Heart right ventricle (tissue), 16 donors: ENCODE data around the gene IRGQ. TPM values are rescaled to one million over a fixed set of nuclear protein-coding genes. Genes with fewer than 3 reads are reported as not detected.
A peak's percentile ranks its signal among the peaks of the same experiment; 100 is the strongest.

Experiments used
- ATAC-seq, 8 donors: fragments of 200-7000 bp; cut with Tn5 transposase; one replicate each; pipeline ENCODE4 v1.9.1; 2020; ENCODE audit warnings: mild to moderate bottlenecking in 8 of 8, moderate library complexity in 8 of 8, moderate number of reproducible peaks in 1 of 8
- DNase-seq, 2 donors: peaks; one replicate each; pipeline ENCODE4 v3.0.0-alpha.2; 2020
- H3K27ac ChIP-seq, 10 donors: fragments of 200-600 bp; sonication (generic) in 2 of 10; one replicate each; pipeline versions ENCODE4 v1.5.0 to v1.8.0; 2020 to 2022; ENCODE audit warnings: mild to moderate bottlenecking in 3 of 10
- H3K27me3 ChIP-seq, 7 donors: fragments of 200-600 bp; one replicate each; pipeline ENCODE4 v1.8.0; 2021 to 2022; ENCODE audit warnings: mild to moderate bottlenecking in 2 of 7
- H3K36me3 ChIP-seq, 9 donors: fragments of 200-600 bp; sonication (generic) in 1 of 9; one replicate each; pipeline versions ENCODE4 v1.5.0 to v1.8.0; 2020 to 2022; ENCODE audit warnings: mild to moderate bottlenecking in 2 of 9
- H3K4me1 ChIP-seq, 9 donors: fragments of 200-600 bp; sonication (generic) in 1 of 9; one replicate each; pipeline versions ENCODE4 v1.5.0 to v1.8.0; 2020 to 2022; ENCODE audit warnings: mild to moderate bottlenecking in 4 of 9
- H3K4me3 ChIP-seq, 10 donors: fragments of 200-600 bp; sonication (generic) in 2 of 10; one replicate each; pipeline versions ENCODE4 v1.5.0 to v1.8.0; 2020 to 2022; ENCODE audit warnings: mild to moderate bottlenecking in 7 of 10, moderate library complexity in 2 of 10
- H3K9me3 ChIP-seq, 11 donors: fragments of 200-600 bp in 10 of 11; sonication (generic) in 2 of 11; one replicate each; pipeline versions ENCODE4 v1.5.0 to v1.8.0; 2013 to 2022; ENCODE audit warnings: mild to moderate bottlenecking in 2 of 11, control low read depth in 1 of 11, moderate library complexity in 1 of 11
- CTCF ChIP-seq, 9 donors: fragments of 200-600 bp; sonication (generic) in 2 of 9; IDR thresholded peaks; one replicate each; pipeline versions ENCODE4 v1.5.0 to v1.8.0; 2021 to 2022; ENCODE audit warnings: antibody characterized with exemption in 9 of 9, mild to moderate bottlenecking in 5 of 9, moderate library complexity in 1 of 9
- WGBS, 2 donors: extraction: QIAGEN DNeasy Blood & Tissue Kit; methylation state at CpG; one replicate each; pipeline ENCODE4 v1.1.7; 2013; ENCODE audit warnings: inconsistent platforms in 1 of 2; 5-methylcytosine and 5-hydroxymethylcytosine counted together
- intact Hi-C, 10 donors: fragments of 100-400 bp; cut with DNase I; formaldehyde crosslinking; loops; one replicate each; pipeline versions ENCODE4 v1.11.1 to v1.14.2; 2022
- polyA plus RNA-seq, 2 donors: library from polyadenylated mRNA; stranded (reverse); fragments of 200-250 nt; gene quantifications; one replicate each; pipeline ENCODE4 v1.2.3, GENCODE V29; 2013
- total RNA-seq, 10 donors: library from RNA; stranded (reverse); fragmentation: NEBNext Ultra II Directional in 3 of 10; extraction: Animal tissue kit (Norgen Biotek cat#: 25700) in 3 of 10; gene quantifications; one replicate each; pipeline versions ENCODE4 v1.2.1 to v1.2.4, GENCODE V29; 2021 to 2023
- donor health status: Arrhythmogenic right ventricular cardiomyopathy.
- donor health status: ischemic (EF 13 %, LVEDD 7.1; RV severe dilation, severe dysfunction).
- donor health status: healthy with polysubstance abuse.
- donor health status: DM: no; HTN: yes; CAD: no.
- donor health status: DM: no; HTN: no; CAD: no.
- donor health status: ischemic (EF 25% LVEDD 6.9; RV normal size, moderate dysfunction).
- donor health status: ischemic (EF 25% LVEDD 5.7; RV mildly dilated, moderate dysfunction).
- donor health status: healthy.
- donor health status: DM: yes; HTN: yes; CAD: no.
- donor health status: Ischemic cardiomyopathy.
- donor health status: ischemic (EF 35%, LVEDD 5.7; RV mildly dilated, moderate dysfunction).
- donor health status: nonischemic (EF 11% LVEDD 7.7; RV severe dilation, severe dysfunction).
- donor health status: DM: yes; HTN: yes; CAD: no.
- donor health status: PGD.
- donor health status: ischemic (EF 29% LVEDD 5.4; RV normal size, mild dysfunction).
- donor health status: nonischemic (EF 23%, LVEDD 6.1; RV moderate dilation, normal function).

Gene IRGQ
- total and polyA plus RNA-seq, 12 donors: 5.6 to 34.2 (median 26.4) TPM

- no peak for TF ChIP-seq CTCF (IDR thresholded peaks at IDR 0.05)
- 44 to 49% methylated on average over 23 of the region's 23 CpGs for WGBS, 2 donors
- Histone ChIP-seq H3K4me3 (peak overlapping the region; percentile 59 to 90 (median 80)), H3K9me3 (no peaks in the 10 kb centered on the region), H3K27ac (peak overlapping the region in 9 of 10 donors; percentile 90 to 97 (median 94)), H3K27me3 (no peaks in the 10 kb centered on the region), H3K4me1 (peaks cover 0 to 26% (median 7%) of the 10 kb centered on the region in 9 donors), H3K36me3 (no peaks in the 10 kb centered on the region)
- peak in 1 of 2 donors; percentile 87 for DNase-seq
- intact Hi-C loops: no loop called here
- ATAC-seq: peak in 2 of 8 donors; percentile 3 to 4
These were observed 24.4 kb upstream of the IRGQ start for GRCh38 chr19:43620061-43621001.

GRCh38 chr19:43619262-43620060, 23.5 kb upstream of the IRGQ start, which contains the start of gene ZNF428:
Gene ZNF428, minus strand, starts transcription at chr19:43619629. Its CDS starts 5,325 bp downstream, at chr19:43614304.
- DNase-seq: peak; percentile 85 to 86
- WGBS, 2 donors: 0% methylated on average over 81 of the region's 81 CpGs
- H3K4me1 ChIP-seq: peaks cover 0 to 24% (median 7%) of the 10 kb centered on the region in 9 donors
- H3K27me3 ChIP-seq: no peaks in the 10 kb centered on the region
- H3K36me3 ChIP-seq: peaks cover 0 to under 1% (median 0%) of the 10 kb centered on the region in 9 donors
- intact Hi-C loops: loop anchor here in 2 of 10 donors (2.0 kb wide), 1 partner anchor 23 kb away; the partner anchor contains the start of genes IRGQ (in 2 of the 2) and ZNF576 (in 2 of the 2)
- no peaks in the 10 kb centered on the region for H3K9me3 ChIP-seq
- peak within 1 kb of the TSS; percentile 84 to 97 (median 94) for H3K27ac ChIP-seq
- peak within 1 kb of the TSS; percentile 59 to 90 (median 80) for H3K4me3 ChIP-seq
- peak; percentile 94 to 97 (median 95) for ATAC-seq
- TF ChIP-seq CTCF (IDR thresholded peaks at IDR 0.05): no peak

- DNase-seq (no peak), ATAC-seq (peak; percentile 8 to 52 (median 35))
- TF ChIP-seq CTCF (IDR thresholded peaks at IDR 0.05): no peak
- Histone ChIP-seq H3K36me3 (peaks cover 0 to 6% (median 0%) of the 10 kb centered on the region in 9 donors), H3K4me1 (peaks cover 0 to 24% (median 7%) of the 10 kb centered on the region in 9 donors), H3K4me3 (peak overlapping the region; percentile 59 to 90 (median 80)), H3K27me3 (no peaks in the 10 kb centered on the region), H3K9me3 (no peaks in the 10 kb centered on the region), H3K27ac (peak overlapping the region; percentile 84 to 97 (median 94))
- WGBS, 2 donors: 1% methylated on average over 14 of the region's 14 CpGs
- intact Hi-C loops: loop anchor here in 2 of 10 donors (2.0 kb wide), 1 partner anchor 22 kb away; the partner anchor contains the start of genes IRGQ (in 2 of the 2) and ZNF576 (in 2 of the 2)
These were observed 23.0 kb upstream of the IRGQ start for GRCh38 chr19:43618921-43619261.

GRCh38 chr19:43616954-43617353, 21.0 kb upstream of the IRGQ start:
- H3K27me3 ChIP-seq: no peaks in the 10 kb centered on the region
- peaks cover 0 to 24% (median 7%) of the 10 kb centered on the region in 9 donors for H3K4me1 ChIP-seq
- H3K27ac ChIP-seq: no peak overlapping the region
- intact Hi-C loops: no loop called here
- H3K4me3 ChIP-seq: no peak overlapping the region
- no peaks in the 10 kb centered on the region for H3K9me3 ChIP-seq
- 89 to 94% methylated on average over 6 of the region's 6 CpGs for WGBS, 2 donors
- DNase-seq (no peak), ATAC-seq (no peak)
- TF ChIP-seq CTCF (IDR thresholded peaks at IDR 0.05): no peak
- H3K36me3 ChIP-seq: peaks cover 0 to 25% (median 4%) of the 10 kb centered on the region in 9 donors
